Activated T-helper 1 cell treated with anti-CD3 and anti-CD28 coated beads, Interleukin-2, amount 50 U/mL, for 16 hours (primary cell): ENCODE results near the gene DSC3.
"Not testable (repeated sequence)": the region's sequence is repeated elsewhere in the genome, so short reads cannot be mapped to it uniquely, and the experiment has no call there.

Experiments used
- DNase-seq, 2 donors: peaks; one replicate each; pipeline ENCODE4 v3.0.0-alpha.2; 2020; ENCODE audit warnings: low read depth in 1 of 2, low spot score in 1 of 2

DSC3 gene

DNA sequence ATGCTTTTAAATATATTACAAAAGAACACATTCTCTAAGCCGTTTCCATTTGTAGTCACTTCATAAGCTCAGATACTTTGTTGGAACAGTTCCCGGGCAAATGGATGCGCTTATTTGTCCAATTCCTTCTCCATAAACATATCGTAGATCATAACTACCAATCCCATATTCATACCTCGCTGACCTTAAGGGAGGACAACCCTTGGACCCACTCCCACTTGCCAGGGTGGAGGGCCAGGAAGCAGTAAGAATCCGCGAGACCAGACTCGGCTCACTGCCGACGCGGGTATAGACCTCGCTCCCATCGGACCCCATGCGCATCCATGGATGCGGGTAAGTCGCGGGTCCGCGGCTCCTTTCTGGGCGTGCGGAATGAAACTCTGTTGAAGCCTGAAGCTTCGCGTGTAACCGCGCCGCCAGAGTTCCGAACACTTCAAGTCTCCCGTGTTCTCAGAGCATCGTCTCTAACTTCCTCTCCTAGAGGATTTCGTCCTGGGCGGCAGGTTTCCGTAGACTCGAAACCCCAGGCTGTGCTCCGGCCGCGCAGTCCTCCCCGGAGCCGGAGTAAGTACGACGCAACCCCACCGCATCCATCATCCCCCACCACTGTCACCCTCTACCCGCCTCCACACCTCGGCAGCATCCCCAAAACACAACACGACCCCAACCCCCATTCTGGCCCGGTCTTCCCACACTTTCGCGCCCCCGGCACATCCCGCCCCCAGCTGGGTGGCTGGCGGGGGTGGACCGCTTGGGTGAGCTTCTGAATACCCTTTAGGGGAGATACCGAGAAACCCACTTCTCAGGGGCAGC lies 1.1 kb downstream of the DSC3 start:
- DNase-seq: no peak

DNA sequence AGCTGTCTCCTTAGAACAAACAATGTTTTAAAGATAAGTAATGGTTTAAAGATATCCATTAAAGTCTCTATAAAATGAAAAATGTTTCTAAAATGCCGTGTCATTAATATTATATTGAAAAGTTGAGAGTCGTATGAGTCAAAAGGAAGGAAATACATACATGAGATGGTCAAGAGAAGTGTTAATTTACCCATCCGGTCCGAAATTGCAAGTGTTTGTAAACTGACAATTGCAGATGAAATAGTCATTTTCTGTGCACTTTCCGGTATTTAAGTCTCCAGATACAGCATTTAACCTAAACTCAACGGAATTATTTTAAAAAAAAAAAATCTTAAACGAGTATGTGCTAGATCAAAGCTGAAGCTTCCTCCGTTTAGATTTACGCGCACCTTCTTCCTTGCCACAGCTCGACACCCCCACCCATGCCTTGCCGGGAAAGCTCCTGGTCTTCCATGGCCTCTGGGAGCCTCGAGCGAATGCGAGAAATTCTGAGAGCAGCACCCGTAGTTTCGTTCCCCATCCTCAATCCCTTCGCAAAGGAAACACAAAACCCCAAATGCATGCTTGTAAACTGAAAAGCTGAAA lies 1.8 kb downstream of the DSC3 start:
- no peak for DNase-seq

DNA sequence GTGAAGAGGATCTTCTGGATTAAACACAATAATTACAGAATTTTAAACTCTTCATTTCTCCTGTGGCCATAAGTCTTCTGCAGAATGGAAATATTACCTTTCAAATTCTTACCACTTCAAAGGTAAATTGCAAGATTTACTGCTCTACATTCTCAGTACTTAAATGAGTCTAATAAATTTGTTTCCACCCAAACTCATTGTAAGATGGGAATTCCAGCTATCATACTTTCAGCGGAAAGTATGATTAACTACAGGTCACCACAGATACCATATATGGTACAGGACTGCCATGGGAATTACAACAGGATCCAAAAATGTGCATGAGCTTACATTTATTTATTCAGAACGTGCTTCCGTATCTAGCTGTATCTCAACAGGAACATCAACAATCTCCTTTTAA lies 3.1 kb downstream of the DSC3 start:
- DNase-seq: no peak

DNA sequence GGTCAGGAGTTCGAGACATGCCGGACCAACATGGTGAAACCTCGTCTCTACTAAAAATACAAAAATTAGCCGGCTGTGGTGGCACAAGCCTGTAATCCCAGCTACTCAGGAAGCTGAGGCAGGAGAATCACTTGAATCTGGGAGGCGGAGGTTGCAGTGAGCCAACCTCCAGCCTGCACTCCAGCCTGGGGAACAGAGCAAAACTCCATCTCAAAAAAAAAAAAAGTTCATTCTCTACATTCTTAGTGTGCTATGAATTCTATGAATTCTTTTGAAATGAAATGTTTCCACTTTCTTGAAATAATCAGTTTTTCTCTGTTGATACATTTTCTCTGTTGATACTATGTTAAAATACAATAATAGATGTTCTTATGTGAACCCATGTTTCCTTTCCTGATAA lies 4.9 kb downstream of the DSC3 start:
- DNase-seq: not testable (repeated sequence)

DNA sequence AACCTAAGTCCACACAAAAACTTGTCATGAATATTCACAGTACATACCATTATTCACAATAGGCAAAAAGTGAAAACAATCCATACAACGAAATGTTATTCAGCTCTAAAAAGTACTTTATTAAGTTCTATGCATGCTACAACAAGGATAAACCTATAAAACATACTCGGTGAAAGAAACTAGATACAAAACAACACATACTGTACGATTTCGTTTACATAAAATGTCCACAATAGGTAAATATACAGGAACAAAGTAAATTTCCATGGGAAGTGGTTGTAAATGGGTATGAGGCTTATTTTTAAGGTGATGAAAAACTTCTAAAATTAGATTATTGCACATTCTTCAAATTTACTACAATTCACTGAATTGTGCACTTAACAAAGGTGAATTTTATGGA lies 8.0 kb downstream of the DSC3 start:
- DNase-seq: no peak

DNA sequence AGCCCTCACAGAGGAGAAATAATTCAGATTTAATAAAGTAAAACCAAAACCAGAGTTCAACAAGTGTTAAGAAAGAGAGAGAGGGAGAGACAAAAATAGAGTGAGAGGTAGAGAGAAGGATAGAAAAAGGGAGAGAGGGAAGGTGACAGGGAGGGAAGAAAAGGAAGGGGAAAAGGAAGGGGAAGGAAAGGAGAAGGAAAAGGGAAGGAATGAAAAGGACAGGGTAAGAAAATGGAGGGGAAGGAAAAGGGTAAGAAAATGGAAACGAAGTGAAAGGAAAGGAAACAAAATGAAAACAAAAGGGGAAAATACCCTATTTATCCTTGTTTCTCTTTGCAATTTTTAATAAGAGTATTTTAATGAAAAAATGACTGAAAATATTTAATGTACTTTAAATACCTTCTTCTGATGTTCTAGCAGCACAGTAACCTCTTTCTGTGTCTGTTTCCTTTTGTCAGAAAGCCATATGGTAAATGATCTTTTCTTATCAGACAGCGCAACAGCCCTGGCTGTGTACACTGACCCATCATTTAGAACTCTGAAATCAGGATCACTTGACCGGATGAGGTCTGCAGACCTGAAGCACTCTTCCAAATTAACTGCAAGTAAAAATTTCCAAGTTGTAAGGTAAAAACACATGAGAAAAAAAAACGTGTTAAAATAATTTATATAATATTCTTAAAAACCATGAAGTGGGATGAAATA lies 11.8 kb downstream of the DSC3 start:
- DNase-seq: no peak

DNA sequence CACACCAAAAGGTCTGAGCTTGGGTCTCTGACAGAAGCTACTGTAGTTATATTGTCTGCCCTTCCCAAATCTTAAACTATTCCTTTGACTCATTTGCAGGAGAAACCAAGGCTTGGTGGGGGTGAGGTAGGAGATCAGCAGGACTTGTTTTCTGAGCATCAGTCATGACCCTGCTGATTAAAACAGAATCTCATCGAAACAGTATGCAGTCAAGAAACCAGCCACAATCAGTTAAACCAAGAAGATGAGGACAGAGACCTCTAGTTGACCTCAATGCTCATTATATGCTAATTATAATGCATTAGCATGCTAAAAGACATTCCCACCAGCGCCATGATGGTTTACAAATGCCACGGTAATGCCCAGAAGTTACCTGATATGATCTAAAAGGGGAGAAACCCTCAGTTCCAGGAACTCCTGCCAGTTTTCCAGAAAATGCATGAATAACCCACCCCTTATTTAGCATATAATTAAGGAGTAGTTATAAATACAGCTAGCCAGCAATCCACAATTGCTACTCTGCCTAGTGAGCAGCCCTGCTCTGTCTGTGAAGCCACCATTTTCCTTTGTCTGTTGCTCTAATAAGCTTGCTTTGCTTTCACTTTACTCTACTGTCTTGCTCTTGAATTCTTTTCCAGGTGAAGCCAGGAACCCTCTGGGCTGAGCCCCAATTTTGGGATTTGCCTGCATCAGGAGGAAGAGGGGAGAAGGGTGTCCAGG lies 26.7 kb downstream of the DSC3 start:
- DNase-seq: no peak

DNA sequence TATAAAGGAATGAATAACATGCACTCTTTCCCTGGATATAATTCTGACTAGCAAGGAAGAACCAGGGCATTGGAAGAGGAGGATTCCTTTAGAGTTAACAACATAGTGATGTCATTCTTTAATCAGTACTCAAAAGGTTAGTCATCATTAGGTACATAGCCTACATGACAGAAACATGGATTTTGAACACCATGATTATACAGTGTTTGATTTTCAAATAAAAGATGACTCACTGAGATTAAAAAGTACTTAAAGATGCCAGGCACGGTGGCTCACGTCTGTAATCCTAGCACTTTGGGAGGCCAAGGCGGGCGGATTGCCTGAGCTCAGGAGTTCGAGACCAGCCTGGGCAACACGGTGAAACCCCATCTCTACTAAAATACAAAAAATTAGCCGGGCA lies 31.1 kb downstream of the DSC3 start:
- DNase-seq: not testable (repeated sequence)

DNA sequence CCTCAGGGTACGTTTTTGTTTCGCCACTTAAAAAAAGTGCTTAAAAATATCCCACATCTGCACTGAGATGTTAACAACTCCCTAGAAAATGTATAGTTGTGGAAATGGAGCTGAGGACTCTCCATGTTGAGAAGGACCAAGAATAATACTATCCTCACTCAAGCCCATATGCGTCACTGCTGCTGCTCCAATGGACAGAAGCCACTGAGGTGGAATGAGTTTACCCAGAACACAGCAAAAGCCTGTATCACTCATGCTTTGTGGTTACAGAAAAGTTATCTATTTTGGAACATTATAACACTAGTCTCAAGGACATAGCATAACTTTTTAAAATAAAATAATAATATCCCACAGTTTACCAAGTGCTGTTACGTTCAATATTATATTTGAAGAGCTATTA lies 31.9 kb downstream of the DSC3 start:
- DNase-seq: no peak

DNA sequence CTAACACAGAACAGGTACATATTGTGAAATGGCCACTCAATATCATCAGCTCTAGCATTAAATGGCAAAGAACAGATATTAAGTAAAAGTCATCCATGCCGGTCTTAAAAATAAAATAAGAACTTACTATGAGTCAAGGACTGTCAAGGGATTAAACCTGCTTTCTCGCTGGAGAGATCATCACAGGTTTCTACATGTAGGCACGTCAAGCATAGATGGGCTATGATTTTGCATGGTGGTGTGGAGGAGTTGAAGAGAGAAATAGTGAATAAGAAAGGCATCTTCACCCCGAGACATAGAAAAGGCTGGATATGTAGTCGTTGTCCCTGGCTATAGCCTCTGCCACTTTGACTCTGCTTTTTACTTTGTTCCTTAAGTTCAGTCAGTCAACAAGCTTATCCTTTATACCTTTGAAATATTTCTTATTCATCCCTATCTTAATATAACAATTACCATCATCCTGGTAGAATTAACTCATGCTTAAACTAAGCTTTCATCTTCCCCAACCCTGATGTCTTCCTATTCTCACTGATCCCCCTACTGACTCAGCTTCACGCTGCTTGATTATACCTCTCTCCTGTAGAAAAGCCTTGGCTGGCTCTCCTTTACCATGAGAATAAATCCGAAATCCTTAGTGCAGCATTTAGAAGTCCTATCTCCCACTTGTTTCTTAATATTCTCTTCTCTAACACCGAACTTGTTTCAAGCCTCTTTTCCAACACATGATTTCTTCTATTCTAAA lies 42.5 kb downstream of the DSC3 start:
- no peak for DNase-seq

DNA sequence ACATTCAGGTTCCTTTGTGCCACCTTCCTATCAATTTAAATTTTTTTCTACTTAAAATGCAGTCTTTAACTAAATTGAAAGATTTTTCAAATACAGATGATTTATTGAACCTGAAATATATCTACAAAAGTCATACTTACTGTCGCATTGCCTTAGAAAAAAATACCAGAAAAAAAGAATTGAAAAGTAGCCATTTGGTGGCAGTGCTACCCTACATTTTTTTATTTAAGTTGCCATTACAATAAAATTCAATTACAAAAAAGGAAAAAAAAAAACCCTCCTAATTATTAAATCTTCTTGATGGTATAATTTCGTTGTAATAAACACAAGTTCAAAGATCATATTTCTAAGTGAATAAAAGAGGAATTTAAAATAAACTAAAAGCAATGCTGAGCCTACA lies 43.4 kb downstream of the DSC3 start:
- DNase-seq: no peak

DNA sequence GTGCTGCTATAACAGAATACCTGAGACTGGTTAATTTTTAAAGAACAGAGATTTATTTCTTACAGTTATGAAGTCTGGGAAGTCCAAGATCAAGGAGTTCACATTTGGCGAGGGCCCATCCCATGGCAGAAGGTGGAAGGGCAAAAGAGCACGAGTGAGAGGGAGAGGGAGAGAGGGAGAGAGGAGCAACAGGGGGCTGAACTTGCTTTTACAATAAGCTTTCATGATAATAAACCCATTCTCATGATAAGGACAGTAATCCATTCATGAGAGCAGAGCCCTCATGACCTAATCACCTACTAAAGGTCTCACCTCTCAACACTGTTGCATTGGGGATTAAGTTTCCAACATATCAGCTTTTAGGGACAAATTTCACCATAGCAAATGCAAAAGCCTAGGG lies 45.3 kb downstream of the DSC3 start:
- no peak for DNase-seq

DNA sequence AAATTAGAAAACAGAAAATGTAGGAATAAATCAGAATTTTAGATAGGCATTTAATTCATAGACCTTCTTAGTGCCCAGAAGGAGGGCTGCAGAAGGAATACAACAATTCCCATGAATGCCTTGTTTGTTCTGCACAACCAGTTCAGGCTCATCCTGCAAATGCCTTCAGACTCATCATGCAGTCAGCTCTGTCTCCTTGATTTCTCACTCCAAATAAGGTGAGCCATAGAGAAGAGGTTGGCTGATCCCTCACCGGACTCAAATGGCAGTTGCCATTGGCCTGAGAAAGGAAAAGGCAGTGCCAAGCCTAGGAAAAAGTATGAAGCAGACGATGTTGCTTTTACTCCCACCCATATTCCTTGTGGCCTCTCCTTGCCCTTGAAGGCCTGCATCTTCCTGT lies 50.3 kb downstream of the DSC3 start:
- no peak for DNase-seq

DNA sequence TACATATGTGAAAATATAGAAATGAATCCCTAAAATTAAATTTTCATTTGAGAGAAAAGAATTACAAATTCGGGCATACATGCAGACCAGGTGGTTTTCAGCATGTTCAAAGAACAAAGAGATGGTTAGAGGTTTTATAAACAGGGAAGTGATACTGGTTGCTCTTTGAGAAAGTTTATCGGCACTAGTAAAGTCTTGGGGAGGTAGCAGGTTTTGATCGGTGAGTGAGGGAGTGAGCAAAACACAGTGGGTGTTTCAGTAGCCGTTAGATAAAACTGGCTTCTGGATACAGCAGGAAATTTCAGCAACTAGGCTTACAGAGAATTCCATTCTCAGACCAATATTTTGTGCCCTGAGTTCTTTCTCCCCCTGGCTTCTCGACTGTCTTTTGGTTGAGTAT lies 51.1 kb downstream of the DSC3 start:
- no peak for DNase-seq

DNA sequence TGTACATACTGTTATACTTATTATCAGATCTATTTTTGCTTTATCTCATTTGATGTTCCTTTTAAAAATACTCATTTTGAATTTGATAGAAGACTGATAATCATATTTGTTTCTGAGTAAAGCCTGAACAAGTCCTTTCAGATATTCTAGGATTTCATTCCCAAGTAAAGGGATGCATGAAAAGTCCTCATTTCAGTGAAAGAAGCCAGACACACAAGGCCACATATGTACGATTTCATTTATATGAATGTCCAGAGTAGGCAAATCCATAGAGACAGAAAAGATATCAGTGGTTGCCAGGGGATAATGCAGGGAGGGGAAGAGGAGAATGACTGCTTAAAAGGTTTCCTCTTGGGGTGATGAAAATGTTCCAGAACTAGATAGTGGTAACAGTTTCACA lies 53.4 kb downstream of the DSC3 start:
- DNase-seq: no peak

DNA sequence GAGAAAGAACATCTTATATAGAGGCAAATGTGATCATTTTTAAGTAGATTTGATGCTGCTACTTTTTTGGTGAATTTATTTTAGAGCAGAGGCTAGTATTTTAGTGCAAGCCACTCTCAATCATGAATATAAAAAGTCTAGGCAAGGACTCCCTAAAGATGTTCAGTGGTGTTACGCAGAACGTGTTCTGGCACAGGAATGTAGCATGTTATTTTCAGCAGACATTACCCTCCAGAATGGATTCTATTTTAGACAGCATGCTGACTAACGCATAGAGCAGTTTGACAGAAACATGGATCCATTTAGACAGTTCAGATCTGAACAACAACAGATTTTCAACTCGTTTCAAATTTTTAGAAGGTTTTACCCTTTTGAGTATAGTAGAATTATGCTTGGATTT lies 54.1 kb downstream of the DSC3 start:
- DNase-seq: no peak

DNA sequence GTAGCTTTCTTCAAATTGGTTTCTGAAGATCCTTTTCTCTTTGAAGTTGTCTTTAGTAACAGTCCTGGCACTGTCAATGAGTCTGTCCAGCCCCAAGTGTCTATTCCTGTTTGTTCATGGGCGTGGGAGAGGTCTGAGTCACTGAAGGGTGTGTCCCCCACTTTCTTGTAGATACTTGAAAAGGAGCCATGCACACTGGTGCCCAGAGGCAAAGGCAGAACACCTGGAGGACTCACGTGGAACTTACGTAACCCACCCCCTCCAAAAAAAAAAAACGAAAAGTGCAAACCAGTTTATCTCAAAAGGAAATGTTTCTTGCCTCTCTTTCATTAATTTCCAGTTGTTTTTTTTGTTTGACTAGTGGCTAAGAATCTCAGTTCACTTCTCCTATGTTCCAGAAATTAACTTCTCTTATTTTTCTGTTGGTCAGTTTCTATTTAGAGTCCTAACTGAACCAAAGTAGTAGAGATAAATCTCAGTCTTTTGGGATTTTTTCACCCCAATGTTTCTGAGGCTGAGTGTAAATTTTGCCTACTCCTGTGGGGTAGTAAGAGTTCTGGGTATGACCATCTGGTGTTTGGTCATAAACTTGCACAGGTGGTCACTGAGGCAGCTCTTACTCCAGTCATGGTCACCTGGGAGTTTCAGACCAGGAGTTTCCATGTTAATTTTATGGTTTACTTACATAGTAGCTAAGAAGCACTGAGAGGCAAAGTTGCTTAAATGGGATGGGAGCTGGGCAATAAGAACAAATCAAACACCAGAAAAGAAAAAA lies 54.9 kb downstream of the DSC3 start:
- DNase-seq: no peak

DNA sequence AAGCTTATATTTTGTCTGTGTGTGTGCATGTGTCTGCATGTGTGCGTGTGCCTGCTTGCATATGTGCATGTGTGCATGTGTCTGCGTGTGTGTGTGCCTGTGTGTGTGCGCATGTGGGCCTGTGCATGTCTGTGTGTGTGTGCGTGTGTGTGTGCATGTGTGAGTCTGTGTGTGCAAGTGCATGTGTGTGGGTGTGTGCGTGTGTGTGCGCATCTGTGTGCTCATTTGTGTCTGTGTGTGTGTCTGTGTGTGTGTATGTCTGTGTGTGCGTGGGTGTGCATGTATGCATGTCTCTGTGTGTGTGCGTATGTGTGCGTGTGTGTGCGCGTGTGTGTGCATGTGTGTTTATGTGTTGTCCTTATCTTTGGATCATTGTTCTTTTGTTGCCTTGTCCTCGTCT lies 56.8 kb downstream of the DSC3 start:
- no peak for DNase-seq

DNA sequence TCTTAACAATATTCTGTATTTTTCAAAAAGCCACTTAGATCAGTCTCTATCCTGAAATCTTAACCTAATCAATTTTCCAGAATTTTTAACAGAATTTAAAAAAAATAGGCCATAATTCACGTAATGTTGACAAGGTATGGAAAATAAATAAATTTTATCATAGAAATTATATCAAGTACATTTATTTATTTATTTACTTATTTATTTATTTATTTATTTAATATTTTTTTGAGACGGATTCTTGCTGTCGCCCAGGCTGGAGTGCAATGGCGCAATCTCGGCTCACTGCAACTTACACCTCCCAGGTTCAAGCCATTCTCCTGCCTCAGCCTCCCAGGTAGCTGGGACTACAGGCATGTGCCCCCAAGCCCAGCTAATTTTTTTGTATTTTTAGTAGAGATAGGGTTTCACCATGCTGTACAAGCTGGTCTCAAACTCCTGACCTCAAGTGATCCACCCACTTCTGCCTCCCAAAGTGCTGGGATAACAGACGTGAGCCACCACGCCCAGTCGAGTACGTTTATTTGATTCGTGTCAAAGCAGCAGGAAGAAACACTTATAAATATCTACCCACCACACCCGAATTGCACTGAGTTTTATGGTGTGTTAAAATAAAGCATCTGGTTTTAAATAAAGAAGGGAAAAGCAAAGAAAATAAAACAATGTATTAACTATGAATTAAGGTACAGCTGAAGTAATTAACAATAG lies 60.1 kb downstream of the DSC3 start:
- no peak for DNase-seq

DNA sequence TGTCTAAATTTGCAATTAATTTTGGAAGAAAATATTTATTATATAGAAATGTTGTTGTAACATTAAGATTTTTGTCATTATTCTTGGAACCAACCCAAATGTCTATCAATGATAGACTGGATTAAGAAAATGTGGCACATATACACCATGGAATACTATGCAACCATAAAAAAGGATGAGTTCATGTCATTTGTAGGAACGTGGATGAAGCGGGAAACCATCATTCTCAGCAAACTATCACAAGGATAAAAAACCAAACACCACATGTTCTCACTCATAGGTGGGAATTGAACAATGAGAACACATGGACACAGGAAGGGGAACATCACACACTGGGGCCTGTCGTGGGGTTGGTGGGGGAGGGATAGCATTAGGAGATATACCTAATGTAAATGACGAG lies 64.5 kb downstream of the DSC3 start:
- DNase-seq: not testable (repeated sequence)
